Heart left ventricle (tissue), 13 donors: ENCODE measurements around the gene MAN1C1.

Source experiments
- CTCF ChIP-seq, 12 donors: fragments of 200-600 bp; sonication (generic) in 4 of 12; IDR thresholded peaks; one replicate each; pipeline versions ENCODE4 v1.5.0 to v1.8.0; 2018 to 2022; ENCODE audit warnings: antibody characterized with exemption in 12 of 12, mild to moderate bottlenecking in 5 of 12
- POLR2A ChIP-seq, 2 donors: fragments of 450-650 bp; IDR thresholded peaks; one replicate each; pipeline ENCODE4 v1.6.1; 2017; ENCODE audit warnings: antibody characterized with exemption in 2 of 2, mild to moderate bottlenecking in 2 of 2, moderate library complexity in 2 of 2
- donor health status: ischemic (EF 13 %, LVEDD 7.1; RV severe dilation, severe dysfunction).
- donor health status: DM: no; HTN: yes; CAD: no.
- donor health status: DM: no; HTN: no; CAD: no.
- donor health status: ischemic (EF 25% LVEDD 6.9; RV normal size, moderate dysfunction).
- donor health status: ischemic (EF 25% LVEDD 5.7; RV mildly dilated, moderate dysfunction).
- donor health status: ischemic (EF 35%, LVEDD 5.7; RV mildly dilated, moderate dysfunction).
- donor health status: nonischemic (EF 11% LVEDD 7.7; RV severe dilation, severe dysfunction).
- donor health status: DM: yes; HTN: yes; CAD: no.
- donor health status: PGD.
- donor health status: ischemic (EF 29% LVEDD 5.4; RV normal size, mild dysfunction).
- donor health status: nonischemic (EF 23%, LVEDD 6.1; RV moderate dilation, normal function).

DNA sequence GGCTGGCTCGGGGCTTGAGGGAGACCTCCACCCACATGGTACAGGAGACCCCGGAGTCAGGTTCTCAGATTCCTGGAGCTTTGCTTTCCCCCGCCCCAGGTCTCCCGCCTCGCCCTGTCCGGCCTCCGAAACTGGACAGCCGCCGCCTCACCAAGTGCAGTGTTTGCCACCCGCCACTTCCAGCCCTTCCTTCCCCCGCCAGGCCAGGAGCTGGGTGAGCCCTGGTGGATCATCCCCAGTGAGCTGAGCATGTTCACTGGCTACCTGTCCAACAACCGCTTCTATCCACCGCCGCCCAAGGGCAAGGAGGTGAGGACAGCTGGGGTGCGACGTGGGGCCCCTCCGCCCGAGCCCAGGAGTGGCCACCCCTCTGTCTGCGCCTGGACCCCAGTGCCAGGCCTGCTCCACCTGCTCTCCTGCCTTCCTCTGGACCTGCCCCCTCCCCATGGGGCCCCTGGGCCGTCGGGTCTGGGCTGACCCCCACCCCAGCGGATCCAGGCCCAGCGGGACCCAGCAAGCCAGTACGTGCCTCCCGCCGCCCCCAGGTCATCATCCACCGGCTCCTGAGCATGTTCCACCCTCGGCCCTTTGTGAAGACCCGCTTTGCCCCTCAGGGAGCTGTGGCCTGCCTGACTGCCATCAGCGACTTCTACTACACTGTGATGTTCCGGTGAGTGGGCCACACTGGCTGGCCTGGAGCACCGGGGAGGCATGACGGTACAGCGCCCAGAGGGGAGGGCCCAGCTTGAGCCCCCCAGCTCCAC is 192.1 kb downstream of the MAN1C1 start:
- TF ChIP-seq CTCF (IDR thresholded peaks at IDR 0.05), result no peak
- TF ChIP-seq POLR2A (IDR thresholded peaks at IDR 0.05), result no peak
